Left forelimb (tissue), 1 donor: ENCODE results near the gene SLC25A26.
"Not testable (repeated sequence)": the region's sequence is repeated elsewhere in the genome, so short reads cannot be mapped to it uniquely, and the experiment has no call there.

Experiments used
- DNase-seq: peaks from one replicate; pipeline ENCODE4 v3.0.0-alpha.2; 2018; ENCODE audit warnings: low spot score

SLC25A26 gene

GRCh38 chr3:66270288-66270687, 49.5 kb downstream of the SLC25A26 start:
- no peak for DNase-seq

GRCh38 chr3:66270701-66271100, 49.9 kb downstream of the SLC25A26 start:
- no peak for DNase-seq

DNA sequence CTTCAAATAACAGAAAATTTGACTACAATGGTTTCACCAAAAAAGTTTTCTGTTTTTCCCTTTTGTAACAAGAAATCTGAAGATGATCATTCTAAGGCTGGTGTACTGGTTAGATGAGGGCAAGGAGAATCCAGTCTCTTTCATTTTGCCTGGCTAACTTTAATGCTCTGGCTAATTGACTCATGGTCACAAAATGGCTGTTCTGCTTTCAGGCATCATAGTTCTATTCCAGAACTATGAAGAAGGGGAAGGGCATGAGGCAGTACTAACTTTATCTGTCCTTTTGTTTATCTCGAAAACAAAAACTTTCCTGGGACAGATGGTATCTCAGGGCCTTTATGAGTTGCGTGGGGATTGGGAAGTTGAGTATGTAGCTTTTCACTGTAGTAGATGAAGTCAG, 50.4 kb downstream of the SLC25A26 start:
- DNase-seq: no peak

GRCh38 chr3:66272016-66272415, 51.2 kb downstream of the SLC25A26 start:
- no peak for DNase-seq

DNA sequence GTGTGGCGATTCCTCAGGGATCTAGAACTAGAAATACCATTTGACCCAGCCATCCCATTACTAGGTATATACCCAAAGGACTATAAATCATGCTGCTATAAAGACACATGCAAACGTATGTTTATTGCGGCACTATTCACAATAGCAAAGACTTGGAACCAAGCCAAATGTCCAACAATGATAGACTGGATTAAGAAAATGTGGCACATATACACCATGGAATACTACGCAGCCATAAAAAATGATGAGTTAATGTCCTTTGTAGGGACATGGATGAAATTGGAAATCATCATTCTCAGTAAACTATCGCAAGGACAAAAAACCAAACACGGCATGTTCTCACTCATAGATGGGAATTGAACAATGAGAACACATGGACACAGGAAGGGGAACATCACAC, 54.0 kb downstream of the SLC25A26 start:
- not testable (repeated sequence) for DNase-seq

DNA sequence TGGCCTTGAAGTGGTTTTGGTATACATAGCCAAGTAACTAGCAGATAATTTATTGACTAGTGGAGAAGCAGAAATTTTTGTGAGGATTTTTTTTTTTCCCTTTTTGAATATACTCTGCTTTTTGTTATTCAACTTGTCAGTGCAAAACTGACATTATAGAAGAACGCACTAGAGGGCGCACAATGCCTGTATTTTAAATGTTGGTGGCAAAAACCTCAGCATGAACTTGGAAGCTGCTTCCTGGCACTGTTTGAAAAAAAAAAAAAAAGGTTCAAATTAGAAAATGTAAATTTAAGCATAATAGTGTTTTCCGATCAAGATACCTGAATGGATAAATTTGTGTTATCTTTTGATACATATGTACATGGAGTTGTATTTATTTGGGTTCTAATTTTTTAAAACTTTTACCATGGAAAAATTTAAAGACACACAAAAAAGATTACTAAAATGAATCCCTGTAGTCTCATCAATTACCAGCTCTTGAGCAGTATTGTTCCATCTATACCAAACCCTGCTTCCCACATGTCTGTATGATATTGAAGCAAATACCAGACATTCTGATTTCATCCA, 56.0 kb downstream of the SLC25A26 start:
- DNase-seq: no peak

GRCh38 chr3:66279168-66279567, 58.4 kb downstream of the SLC25A26 start:
- no peak for DNase-seq

DNA sequence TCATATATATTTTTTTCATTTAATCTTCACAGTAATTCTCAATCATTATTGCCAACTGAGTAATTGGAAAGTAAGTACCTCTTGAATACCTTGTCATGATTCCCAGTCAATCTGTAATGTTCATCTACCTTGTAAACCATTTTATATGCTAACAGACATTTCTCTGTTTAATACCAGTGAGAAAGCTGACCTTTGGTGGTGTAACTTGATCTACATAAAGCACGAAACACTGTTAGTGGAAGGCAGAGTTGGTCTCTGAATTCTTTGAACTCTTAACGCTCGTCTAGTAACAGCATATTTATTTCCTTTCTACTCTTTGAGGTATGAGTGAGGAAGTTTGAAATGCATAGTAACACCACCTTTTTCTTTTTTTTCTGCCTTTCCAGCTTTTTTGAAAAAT, 59.5 kb downstream of the SLC25A26 start:
- DNase-seq: no peak

GRCh38 chr3:66291922-66292321, 71.1 kb downstream of the SLC25A26 start:
- not testable (repeated sequence) for DNase-seq

DNA sequence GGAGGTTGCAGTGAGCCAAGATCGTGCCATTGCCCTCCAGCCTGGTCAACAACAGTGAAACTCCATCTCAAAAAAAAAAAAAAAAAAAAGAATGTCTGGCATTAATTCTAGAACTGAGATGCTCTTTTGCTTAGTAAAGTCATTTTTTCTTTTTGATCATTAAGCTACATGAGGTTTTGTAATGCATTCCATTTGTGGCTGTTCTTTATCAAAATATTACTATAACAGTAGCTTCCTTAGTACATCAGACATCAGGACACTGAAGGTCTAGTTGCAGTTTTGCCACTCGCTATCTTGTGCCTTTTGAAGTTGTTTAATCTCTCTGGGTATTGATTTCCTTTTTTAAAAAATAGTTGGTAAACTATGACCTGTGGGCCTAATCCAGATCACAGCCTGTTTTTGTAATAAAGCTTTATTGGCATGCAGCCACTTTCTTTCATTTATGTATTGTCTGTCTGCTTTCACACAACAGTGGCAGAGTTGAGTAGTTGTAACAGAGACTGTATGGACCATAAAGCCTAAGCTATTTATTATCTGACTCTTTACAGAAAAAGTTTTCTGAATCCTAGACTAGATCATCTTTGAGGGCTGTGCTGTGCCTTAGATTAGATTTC, 76.6 kb downstream of the SLC25A26 start:
- no peak for DNase-seq

GRCh38 chr3:66297900-66298299, 77.1 kb downstream of the SLC25A26 start:
- no peak for DNase-seq

- DNase-seq: no peak
Measured at GRCh38 chr3:66298591-66298990, 77.8 kb downstream of the SLC25A26 start.

DNA sequence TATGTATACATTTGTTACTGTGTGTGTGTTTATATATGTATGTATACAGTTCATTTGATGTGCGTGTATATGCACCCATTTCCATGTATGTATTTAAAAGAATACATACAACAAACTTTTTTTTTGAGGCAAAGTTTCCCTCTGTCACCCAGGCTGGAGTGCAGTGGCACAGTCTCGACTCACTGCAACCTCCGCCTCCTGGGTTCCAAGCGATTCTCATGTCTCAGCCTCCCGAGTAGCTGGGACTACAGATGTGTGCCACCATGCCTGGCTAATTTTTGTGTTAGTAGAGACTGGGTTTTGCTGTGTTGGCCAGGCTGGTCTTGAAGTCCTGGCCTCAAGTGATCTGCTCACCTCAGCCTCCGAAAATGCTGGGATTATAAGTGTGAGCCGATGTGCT, 78.3 kb downstream of the SLC25A26 start:
- DNase-seq: not testable (repeated sequence)

DNA sequence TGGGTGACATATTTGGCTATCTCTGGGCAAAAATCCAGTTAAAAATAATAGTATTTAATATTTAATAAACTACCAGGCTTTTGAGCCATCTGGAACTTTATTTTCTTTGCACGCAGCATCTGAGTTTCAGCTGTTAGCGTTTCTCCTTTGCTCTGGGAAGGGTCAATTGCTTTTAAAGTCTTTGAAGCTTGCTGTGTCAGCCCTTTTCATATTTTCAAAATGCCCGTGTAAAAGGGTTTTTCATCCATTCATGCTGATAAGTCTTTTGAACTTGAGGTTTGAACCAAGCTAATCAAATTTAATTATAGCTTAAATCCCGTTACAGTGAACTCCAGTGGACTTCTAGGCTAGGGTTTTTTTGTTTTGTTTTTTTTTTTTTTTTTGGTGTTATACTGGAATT, 79.1 kb downstream of the SLC25A26 start:
- DNase-seq: no peak

- DNase-seq: no peak
Measured at GRCh38 chr3:66302288-66302687, 81.5 kb downstream of the SLC25A26 start.

- no peak for DNase-seq
Measured at GRCh38 chr3:66303491-66303901, 82.7 kb downstream of the SLC25A26 start.

DNA sequence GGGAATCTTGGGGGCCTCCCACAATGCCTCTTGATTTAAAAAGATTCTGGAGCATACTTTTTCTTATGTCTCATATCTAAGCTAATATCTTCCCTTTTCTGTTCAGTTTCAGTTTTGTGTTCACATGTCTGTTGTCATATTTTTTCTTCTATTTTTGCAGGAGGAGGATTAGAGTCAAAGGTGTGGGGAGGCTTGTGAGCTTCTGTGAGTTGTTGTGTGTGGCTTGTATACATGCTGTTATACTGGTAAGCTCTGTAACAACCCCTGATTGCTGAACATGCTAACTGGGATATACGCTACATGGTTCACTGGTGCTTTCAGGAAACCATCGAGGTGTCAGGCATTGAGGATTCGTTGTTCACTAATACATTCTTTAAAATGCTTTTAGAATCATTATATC, 83.5 kb downstream of the SLC25A26 start:
- no peak for DNase-seq

DNA sequence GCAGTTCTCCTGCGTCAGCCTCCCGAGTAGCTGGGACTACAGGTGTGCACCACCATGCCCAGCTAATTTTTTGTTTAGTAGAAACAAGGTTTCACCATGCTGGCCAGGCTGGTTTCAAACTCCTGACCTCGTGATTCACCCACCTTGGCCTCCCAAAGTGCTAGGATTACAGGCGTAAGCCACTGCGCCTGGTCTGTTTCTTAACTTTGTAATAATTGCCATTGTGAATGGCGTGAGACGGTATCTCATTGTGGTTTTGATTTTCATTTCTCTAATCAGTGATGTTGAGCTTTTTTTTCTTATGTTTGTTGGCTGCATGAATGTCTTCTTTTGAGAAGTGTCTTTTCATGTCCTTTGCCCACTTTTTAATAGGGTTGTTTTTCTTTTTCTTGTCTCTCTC, 85.3 kb downstream of the SLC25A26 start:
- not testable (repeated sequence) for DNase-seq

DNA sequence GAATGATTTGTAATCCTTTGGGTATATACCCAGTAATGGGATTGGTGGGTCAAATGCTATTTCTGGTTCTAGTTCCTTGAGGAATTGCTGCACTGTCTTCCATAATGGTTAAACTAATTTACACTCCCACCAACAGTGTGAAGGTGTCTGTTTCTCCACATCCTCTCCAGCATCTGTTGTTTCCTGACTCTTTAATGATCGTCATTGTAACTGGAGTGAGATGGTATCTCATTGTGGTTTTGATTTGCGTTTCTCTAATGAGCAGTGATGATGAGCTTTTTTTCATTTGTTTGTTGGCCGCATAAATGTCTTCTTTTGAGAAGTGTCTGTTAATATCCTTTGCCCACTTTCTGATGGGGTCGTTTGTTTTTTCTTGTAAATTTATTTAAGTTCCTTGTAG, 86.2 kb downstream of the SLC25A26 start:
- DNase-seq: not testable (repeated sequence)

DNA sequence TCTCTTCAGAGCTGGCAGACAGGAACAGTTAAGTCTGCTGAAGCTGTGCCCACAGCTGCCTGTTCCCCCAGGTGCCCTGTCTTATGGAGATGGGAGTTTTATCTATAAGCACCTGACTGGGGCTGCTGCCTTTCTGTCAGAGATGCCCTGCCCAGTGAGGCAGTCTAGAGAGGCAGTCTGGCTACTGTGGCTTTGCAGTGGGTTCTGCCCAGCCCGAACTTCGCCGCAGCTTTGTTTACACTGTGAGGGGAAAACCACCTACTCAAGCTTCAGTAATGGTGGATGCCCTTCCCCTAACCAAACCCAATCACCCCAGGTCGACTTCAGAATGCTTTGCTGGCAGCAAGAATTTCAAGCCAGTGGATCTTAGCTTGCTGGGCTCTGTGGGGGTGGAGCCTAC, 91.2 kb downstream of the SLC25A26 start:
- no peak for DNase-seq

DNA sequence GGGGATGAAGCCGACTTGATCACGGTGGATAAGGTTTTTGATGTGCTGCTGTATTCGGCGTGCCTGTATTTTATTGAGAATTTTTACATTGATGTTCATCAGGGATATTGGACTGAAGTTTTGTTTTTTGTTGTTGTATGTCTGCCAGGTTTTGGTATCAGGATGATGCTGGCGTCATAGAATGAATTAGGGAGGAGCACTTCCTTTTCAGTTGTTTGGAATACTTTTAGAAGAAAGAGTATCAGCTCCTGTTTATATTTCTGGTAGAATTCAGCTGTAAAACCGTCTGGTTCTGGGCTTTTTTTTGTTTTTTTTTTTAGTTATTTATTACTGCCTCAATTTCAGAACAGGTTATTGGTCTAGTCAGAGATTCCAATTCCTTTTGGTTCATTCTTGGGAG, 93.7 kb downstream of the SLC25A26 start:
- DNase-seq: no peak

DNA sequence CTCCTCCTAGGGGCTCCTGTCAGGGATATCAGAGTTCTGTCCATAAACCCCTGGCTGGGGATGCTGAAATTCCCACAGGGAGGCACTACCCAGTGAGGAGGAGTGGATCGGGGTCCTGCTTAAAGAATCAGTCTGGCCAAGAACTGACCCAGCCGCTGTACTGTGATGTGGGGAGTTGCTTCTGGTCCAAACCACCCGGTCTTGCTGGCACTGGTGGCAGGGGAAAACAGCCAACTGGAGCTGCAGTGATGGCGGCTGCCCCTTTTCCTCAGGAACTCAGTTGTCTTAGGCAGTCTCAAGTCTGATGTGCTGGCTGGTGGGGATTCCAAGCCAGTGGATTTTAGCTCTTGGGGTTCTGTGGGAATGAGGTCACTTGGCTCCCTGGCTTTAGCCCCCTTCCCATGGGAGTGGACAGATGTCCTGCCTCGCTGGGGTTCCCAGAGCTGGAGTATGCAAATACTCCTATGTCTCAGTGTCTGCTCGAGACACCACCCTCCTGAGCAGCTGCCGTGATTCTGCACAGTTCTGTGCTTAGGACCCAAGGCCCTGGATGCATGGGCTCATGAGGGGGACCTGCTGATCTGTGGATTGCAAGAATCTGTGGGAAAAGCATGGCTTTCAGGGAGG, 97.1 kb downstream of the SLC25A26 start:
- no peak for DNase-seq

- DNase-seq: no peak
Measured at GRCh38 chr3:66320390-66320789, 99.6 kb downstream of the SLC25A26 start.

DNA sequence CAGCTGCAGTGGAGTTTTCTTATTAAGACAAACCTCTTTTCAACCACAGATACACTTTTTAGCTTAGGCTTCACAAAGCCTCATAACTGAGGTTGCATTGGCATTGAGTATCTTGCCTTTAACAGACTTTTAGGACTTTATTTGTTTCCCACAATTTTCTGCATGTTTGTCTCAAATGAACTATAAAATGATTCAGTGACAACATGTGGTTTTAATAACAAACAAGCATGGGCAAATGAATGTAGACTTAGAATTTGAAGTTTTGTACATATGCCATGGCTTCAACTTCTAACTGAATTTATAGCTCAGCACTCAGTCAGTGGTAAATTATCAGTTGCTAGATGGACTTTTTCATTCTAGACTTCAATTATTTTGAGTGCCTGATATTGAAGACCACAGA, 101.6 kb downstream of the SLC25A26 start:
- DNase-seq: no peak
